Measurements from ENCODE around the gene LEP. TPM values are rescaled to one million over a fixed set of nuclear protein-coding genes. Genes with fewer than 3 reads are reported as not detected.
A peak's percentile ranks its signal among the peaks of the same experiment; 100 is the strongest.

The LEP gene
- total and polyA plus RNA-seq, 2 of the 8 experiments (the other 6 are each of a cell fraction or from before 2014, with no cell fraction given), result not detected

- no peak overlapping the region for H3K4me2 ChIP-seq (ENCODE audit: insufficient read depth in 1 of 2, low read depth in 2 of 2, low read length in 2 of 2)
- peaks cover 5% of the 10 kb centered on the region; the same call in 1 of the 2 replicates for H3K23me2 ChIP-seq (ENCODE audit: low read depth, low read length)
- no peak overlapping the region for H3K18ac ChIP-seq (ENCODE audit: extremely low read depth, low read length)
- H4K91ac ChIP-seq (replicated peaks; ENCODE audit: insufficient read length, low read length), result no peak overlapping the region
- no peak overlapping the region for H2BK5ac ChIP-seq (ENCODE audit: low read depth, low read length)
- H4K20me1 ChIP-seq (replicated peaks in 1 of 2; ENCODE audit: control insufficient read depth in 1 of 2, insufficient read depth in 2 of 2, low read length in 2 of 2), result no peaks in the 10 kb centered on the region
- H3K9ac ChIP-seq (replicated peaks in 1 of 4; ENCODE audit: extremely low read depth in 1 of 4, low read depth in 3 of 4, low read length in 3 of 4), result no peak overlapping the region
- 91% methylated on average over 4 of the region's 4 CpGs; no CpG with 5 or more reads in 1 of the 2 experiments for WGBS, 2 experiments (ENCODE audit: extremely low coverage in 1 of 2, insufficient coverage in 1 of 2, insufficient read length in 1 of 2, insufficient replicate concordance in 2 of 2, low coverage in 1 of 2, low lambda C conversion rate in 2 of 2, missing lambda C conversion rate in 1 of 2)
- no peak overlapping the region for H2BK15ac ChIP-seq (ENCODE audit: low read length)
- H3K4ac ChIP-seq (replicated peaks; ENCODE audit: insufficient read length, low read depth, low read length), result no peak overlapping the region
- no peak overlapping the region for H3K56ac ChIP-seq (replicated peaks; ENCODE audit: insufficient read length, low read depth, low read length)
- no peak overlapping the region for H3K23ac ChIP-seq (ENCODE audit: insufficient read length)
- DNase-seq (ENCODE audit: low read depth in 1 of 2, low spot score in 2 of 2), result peak in 1 of 2 experiments; percentile 22
- no peak overlapping the region for H2AFZ ChIP-seq (ENCODE audit: low read length)
- no peak overlapping the region for H3K4me3 ChIP-seq (ENCODE audit: extremely low read depth in 1 of 4, insufficient read depth in 2 of 4, low read depth in 3 of 4, low read length in 4 of 4)
- peaks cover 4 to 15% (median 8%) of the 10 kb centered on the region in 4 experiments for H3K4me1 ChIP-seq (replicated peaks in 1 of 4; ENCODE audit: control insufficient read depth in 3 of 4, insufficient read depth in 4 of 4, low read length in 3 of 4)
- no peaks in the 10 kb centered on the region for H3K9me3 ChIP-seq (ENCODE audit: insufficient read depth in 2 of 2, low read depth in 1 of 2, low read length in 1 of 2)
- no peak overlapping the region for H3K27ac ChIP-seq (ENCODE audit: low read depth, low read length)
- H3K14ac ChIP-seq (ENCODE audit: insufficient read length), result no peak overlapping the region
- peaks cover 15 to 47% (median 37%) of the 10 kb centered on the region in 4 experiments for H3K27me3 ChIP-seq (replicated peaks in 1 of 4; ENCODE audit: control insufficient read depth in 3 of 4, extremely low read depth in 1 of 4, insufficient read depth in 3 of 4, low read length in 3 of 4)
- no peaks in the 10 kb centered on the region for H3K79me1 ChIP-seq (ENCODE audit: low read depth, low read length)
- no peak overlapping the region for H2BK12ac ChIP-seq (ENCODE audit: low read depth, low read length)
- CTCF ChIA-PET (ENCODE audit: partially characterized antibody), result interaction anchor here (1.1 to 18.6 kb wide), 15 partner anchors 8 to 494 kb away, joined by 3 to 347 read pairs (median 48); no protein-coding TSS in a partner anchor
- POLR2A ChIA-PET (ENCODE audit: partially characterized antibody), result no interaction called here
- H4K5ac ChIP-seq (ENCODE audit: insufficient read length, low read depth, low read length), result no peak overlapping the region
- no peak overlapping the region for H2BK20ac ChIP-seq (ENCODE audit: low read length)
- no peak for FAIRE-seq
- H3K79me2 ChIP-seq (ENCODE audit: control insufficient read depth in 1 of 2, insufficient read depth in 2 of 2, low read length in 2 of 2), result no peaks in the 10 kb centered on the region
- no peak overlapping the region for H4K8ac ChIP-seq (ENCODE audit: extremely low read depth, insufficient read depth, low read length)
- H2BK120ac ChIP-seq (replicated peaks; ENCODE audit: low read depth, low read length), result no peak overlapping the region
- TF ChIP-seq CHD1 (IDR thresholded peaks at IDR 0.05; ENCODE audit: low read depth, low read length) (no peak), SUZ12 (IDR thresholded peaks at IDR 0.05; ENCODE audit: low read length) (no peak)
- no peak overlapping the region for H2AK5ac ChIP-seq (ENCODE audit: low read depth, low read length)
- H3K36me3 ChIP-seq (ENCODE audit: control insufficient read depth in 2 of 4, insufficient read depth in 4 of 4, low read length in 3 of 4), result no peaks in the 10 kb centered on the region
These were observed 36.0 kb upstream of the LEP start for GRCh38 chr7:128205068-128205467.
